Ramos (cell line): ENCODE results near the gene SMOC2.
"Not testable (repeated sequence)": the region's sequence is repeated elsewhere in the genome, so short reads cannot be mapped to it uniquely, and the experiment has no call there.

ENCODE experiments used
- in situ Hi-C: fragments of 300-500 bp; cut with MboI; formaldehyde crosslinking; loops from one replicate; pipeline ENCODE4 v1.14.3; 2022; ENCODE audit warnings: low sequenced_read_pairs; ENCODE audit not compliant: unreplicated experiment

The SMOC2 gene

DNA sequence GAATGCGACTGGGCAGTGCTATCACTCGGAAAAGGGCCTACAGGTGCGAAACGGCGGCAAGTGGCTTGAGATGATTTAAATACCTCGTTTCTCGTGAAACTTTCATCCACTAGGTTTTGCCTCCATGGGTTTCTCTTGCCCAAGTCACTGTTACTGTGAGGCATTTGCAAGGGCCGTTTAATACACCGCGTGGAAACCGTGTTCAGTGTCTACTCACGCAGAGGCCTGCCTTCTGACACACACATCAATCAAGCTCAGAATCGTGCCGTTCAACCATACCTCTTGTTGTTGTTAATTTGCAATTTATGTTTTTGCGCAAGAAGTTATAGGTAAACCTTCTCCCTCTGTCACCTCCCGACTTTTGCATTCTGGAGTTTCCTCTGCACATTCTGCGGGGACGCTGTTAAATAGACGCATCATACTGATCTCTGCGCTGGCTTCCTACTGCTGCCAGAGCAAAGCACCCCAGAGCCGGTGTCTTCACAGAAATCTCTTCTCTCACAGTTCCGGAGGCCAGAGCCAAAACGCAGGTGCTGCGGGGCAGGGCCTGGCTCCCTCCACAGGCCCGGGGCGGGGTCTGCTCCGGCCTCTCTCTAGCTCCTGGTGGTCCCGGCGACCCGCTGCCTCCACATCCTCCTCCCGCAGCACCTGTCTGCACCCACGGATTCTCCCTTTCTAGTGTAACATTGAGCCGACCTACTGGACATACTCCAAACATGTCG is 251.4 kb downstream of the SMOC2 start:
- in situ Hi-C loops = no loop called here

DNA sequence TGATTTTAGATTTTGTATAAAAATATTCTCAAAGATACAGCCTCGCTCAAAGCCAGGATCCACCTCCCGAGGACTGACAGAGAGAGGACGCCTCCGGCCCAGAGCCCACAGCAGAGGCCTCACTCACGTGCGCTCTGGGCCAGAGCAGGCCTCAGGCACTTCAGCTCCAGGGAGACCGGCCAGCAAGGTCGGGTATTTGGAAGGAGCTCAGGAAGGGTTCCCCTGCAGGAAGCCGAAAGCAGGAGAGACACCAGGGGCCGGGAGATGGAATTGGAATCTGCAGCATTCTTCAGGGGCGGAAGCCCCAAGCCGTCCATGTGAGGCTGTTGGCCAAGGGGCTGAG is 251.9 kb downstream of the SMOC2 start:
- in situ Hi-C loops = not testable (repeated sequence)

DNA sequence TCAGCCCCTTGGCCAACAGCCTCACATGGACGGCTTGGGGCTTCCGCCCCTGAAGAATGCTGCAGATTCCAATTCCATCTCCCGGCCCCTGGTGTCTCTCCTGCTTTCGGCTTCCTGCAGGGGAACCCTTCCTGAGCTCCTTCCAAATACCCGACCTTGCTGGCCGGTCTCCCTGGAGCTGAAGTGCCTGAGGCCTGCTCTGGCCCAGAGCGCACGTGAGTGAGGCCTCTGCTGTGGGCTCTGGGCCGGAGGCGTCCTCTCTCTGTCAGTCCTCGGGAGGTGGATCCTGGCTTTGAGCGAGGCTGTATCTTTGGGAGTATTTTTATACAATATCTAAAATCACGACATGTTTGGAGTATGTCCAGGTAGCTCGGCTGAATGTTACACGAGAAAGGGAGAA is 253.8 kb downstream of the SMOC2 start:
- in situ Hi-C loops = not testable (repeated sequence)

DNA sequence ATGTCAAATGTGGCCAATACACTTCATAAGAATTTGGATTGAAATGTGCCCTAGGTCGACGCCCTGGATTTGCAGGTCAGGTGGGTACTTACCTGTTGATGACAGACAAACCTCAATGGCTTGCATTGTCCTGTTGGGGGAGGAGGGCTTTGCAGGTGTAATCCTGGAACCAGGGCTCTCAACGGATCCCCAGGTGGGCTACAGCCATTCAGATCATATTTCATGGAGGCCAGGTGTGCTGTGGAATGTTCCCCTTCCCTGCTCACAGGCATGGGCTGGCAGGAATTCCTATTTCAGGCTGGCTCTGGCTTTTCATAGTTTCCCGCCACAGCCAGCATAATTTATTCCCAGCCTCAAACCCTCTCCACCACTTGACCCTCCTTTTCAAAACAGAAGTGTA is 254.7 kb downstream of the SMOC2 start:
- in situ Hi-C loops = no loop called here

DNA sequence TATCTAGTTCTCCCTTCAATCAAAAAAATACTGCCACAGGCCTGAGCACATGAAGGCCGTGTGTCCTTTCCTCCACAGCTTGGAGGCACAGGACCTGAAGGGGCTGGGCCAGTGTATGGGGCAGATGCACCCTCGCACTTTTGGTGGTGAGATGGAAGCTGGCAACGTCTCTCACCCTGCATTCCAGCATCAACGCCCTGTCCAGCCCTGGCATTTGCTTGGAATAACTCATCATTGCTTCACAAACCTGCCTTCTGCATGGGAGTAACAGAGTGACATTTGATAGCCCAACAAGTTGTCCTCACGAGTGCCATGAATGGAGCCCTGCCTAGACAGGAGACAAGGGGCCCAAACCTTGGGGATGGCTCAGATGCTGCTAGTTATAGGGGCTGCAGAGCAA is 257.9 kb downstream of the SMOC2 start:
- in situ Hi-C loops = no loop called here

DNA sequence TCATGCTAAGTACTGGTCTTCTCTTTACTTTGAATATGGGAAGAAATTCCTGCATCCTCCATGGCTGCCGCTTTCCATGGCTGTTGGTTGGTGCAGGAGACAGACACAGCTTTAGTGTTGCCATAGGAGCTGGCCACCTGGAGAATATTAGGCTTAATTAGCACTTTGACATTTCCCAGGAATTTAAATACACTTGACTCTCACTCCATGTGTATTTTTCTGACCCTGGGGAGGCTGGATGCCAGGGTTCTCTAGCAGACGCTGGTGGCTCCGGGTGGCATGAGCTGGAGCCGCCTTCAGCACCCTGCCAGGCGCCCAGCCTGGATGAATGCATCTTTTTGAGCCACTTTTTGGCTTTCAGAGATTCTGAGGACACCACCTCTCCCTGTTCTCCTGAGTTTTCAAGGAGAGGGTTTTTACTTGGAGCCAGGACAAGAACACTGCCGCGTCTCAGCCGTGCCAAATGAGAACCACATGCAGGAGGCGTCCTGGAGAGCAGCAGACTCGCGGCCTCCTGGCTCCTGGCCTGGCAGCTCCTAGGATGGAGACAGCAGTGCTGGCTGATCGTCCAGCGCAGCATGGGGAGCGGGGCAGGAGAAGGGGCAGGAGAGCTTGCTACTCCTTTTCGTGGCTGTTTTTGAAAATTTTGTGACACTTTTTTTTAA is 258.8 kb downstream of the SMOC2 start:
- in situ Hi-C loops = no loop called here

DNA sequence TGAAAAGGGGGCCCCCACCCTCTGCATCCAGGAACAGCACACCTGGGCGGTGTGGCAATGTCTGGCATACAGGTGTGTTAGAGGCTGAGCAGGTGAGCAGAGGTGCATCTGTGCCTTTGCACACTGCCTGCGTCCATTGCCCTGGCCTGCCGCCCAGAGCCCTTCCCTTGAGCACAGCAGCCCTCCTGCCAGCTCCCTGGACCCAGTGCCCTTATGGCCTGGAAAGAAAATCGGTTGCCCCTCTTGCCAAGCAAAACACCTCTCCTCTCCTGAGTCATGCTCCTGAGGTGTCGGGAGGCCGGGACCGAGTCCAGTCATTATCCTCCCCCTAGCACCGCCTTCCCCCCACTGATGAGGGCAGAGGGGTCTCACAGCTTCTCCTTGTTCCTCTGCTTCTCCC is 259.9 kb downstream of the SMOC2 start:
- in situ Hi-C loops = no loop called here

DNA sequence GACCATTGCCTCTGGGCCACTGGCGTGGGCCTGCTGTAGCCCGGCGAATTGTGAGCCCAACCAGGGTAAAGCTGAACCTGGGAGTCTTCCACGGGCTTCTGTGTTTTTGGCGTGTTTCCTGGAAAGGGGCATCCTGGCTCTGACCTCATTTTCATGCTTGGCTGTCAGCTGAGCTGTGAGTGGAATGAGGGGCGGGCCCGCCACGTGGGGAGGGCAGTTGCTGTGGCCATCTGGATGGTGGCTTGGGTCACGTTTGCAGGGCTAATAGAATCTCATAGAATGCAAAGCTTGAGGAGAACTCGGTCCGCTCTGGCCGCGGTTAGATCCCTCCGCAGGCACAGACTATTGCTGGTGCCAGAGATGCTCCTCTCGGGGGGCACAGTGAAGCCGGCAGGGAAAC is 263.0 kb downstream of the SMOC2 start:
- in situ Hi-C loops = no loop called here

DNA sequence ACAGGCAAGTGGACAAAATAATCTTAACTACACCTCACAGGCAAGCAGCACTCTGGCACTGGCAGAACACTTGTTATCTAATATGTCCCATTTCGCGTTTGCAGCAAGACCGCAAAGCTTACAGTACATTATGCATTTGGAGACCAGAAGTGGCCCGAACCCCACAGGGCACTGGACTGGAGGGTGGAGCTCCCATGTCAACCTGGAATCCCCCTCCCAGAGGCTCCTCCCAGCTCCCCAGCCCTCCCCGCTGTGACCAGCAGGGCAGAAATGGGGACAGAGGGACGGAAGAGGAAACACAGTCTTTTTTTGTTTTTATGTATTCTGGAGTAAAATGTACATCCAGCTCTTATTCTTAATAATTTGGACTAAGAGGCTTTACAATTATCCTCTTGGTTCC is 263.7 kb downstream of the SMOC2 start:
- in situ Hi-C loops = no loop called here

DNA sequence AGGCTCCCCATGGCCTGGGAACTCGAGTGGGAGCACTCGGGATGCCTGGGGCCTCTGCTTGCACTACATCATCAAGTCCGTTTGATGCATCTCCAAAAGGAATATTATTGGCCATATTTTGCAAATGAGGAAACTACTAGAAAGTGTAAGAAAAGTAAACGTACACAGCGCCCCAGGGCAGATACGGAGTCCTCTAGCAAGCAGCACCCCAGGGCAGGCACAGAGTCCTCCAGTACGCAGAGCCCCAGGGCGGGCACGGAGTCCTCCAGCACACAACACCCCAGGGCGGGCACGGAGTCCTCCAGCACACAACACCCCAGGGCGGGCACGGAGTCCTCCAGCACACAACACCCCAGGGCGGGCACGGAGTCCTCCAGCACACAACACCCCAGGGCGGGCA is 264.3 kb downstream of the SMOC2 start:
- in situ Hi-C loops = not testable (repeated sequence)

DNA sequence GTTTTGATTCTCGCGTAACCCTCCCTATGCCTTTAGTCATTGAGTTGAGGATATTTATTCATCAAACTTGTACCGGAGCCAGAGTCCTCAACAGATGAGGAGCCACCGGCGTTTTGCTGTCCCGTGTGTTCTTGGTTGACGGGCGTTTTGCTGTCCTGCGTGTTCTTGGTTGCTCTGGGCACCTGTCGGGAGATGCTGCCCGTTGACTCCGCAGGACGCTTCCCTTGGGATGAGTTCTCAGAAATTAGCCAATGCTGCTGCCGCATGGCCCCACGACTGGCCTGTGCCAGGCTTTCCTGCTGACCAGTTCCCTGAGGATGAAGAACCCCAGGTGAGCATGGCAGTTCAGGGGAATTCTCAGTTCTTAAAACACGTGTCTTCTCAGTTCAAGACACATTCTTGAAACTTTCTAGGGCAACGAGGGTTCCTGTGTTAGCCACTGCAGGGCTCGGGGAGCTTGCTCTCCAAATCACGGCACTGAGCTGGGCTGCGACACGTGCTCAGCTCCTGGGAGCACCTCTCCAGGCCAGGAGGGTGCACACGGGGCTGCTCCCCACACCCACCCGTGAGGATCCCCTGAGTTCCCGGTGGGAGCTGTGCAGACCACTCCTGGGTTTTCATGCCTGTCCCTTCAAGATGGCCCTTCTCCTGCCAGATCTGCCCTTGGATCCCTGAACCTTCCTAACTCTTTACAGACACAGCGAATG is 265.6 kb downstream of the SMOC2 start:
- in situ Hi-C loops = no loop called here

DNA sequence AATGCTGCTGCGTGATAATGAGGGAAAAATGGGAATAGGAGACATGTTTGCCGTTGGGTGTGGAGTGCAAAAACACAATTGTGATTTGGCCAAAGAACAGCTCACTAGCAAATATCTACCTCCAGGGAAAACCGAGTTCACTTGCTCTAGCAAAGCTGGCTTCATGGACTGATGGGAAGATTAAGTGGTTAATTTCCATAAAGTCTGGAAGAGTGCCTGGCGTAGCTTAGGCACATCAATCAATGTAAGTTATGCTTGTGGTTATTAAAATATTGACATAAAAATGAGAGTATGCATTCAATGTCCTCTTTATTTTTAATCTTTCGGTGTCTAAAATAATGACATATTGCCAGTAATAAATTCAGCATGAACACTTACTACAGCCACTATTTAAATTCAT is 267.5 kb downstream of the SMOC2 start:
- in situ Hi-C loops = no loop called here

DNA sequence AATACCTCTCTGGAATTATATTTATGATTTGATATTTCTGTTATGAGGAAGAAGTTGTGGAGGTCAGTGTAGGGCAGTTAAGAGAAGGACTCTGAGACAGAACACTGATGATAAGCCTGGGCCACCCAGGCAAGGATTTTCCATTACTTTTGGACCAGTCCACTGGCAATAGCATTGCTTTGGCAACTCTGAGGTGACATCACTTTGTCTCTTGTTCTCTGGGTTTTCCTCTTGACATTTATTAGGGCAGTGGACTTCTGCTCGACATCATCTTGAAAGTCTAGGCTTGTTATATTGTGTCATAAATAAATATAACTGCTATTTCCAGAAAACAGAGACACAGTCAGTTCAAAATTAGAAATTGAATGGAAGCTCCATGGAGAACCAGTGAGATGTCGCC is 268.0 kb downstream of the SMOC2 start:
- in situ Hi-C loops = no loop called here

DNA sequence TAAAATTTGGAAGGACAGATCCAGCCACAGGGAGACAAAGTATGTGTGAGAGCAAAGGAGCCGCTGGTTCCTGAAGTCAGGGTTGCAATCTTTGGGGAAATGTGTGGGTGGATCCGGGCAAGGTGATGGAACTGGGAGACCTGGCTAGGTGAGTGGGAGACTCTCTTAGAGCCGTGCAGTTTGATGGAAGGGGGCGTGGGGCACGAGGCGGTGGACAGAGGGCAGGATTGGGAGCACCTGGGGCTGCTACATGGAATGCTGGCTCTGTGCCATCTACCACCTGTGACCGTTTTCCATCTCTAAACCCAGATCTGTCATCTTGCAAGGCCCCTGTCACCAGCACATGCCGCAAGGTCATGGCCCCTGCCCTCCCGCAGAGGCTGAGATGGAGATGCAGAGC is 268.4 kb downstream of the SMOC2 start:
- in situ Hi-C loops = no loop called here

DNA sequence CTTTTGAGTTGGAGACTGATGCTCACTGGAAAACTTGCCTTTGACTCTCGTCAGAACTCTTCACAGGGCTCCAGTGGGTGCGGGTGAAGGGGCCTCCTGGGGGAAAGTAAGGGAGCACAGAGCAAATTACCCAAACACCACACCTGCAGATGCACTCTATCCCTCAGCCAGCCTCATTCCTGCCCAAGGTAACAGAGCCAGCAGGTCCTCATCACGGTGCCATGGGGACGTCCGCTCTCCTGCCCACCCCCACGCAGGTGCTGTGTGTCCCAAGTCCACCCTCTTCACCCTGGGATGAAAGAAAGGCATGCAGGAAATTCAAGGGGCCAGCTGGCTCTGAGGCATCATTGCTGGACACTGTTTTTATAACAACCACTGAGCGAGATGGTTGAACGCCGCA is 269.0 kb downstream of the SMOC2 start:
- in situ Hi-C loops = no loop called here

DNA sequence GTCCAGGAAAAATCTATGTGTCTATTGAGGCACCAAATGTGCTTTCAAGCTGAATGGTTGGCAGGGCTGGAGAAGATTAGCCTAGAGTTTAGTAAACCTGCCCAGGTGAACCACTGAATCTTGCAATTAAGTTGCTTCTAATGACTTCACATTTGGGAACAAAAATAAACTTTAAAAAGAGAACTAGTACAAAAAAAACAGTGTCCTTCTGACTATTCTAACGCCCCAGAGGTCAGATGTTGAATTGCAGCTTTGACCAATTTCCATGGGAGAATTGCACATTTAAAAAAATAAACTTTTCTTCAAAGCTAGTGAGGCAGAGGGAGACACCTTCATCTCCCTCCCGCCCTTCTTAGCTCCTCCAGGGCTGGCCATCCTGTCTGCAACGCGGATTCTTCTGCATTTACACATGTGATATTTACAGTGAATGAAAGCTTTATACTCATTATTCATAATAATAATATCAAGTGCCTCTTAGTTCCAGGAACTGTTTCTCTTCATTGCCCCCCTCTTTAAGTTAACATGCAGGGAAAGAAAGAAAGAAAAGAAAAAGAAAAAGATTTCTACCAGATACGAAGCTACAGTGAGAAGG is 270.2 kb downstream of the SMOC2 start:
- in situ Hi-C loops = no loop called here

DNA sequence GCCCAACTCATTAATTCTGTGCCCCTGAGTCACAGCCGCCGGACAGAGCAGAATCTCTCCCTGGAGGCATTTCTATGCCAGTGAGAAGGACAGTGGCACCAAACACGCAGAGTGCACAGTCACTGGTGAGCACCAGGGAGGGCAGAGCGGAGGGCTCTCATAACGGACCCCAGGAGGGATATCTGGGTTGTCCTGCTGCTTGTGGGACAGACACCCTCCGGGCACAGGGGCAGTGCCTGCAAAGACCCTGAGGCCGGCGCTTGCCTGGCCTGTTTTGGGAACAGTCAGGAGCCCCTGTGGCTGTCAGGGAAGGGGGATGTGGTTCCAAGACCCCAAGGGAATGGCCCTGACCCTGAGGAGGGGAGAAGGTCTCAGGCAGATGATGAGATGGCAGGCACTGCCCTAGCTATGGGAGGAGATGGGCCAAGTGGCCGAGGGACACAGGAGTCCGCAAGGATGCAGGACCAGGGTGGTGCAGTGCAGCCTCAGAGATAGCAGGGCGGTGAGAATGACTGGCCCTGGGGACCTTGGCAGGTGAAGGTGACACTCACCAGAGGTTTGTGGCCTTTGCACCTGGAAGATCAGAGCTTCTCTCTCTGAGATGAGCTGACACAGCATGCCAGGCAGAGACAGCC is 270.8 kb downstream of the SMOC2 start:
- in situ Hi-C loops = no loop called here

DNA sequence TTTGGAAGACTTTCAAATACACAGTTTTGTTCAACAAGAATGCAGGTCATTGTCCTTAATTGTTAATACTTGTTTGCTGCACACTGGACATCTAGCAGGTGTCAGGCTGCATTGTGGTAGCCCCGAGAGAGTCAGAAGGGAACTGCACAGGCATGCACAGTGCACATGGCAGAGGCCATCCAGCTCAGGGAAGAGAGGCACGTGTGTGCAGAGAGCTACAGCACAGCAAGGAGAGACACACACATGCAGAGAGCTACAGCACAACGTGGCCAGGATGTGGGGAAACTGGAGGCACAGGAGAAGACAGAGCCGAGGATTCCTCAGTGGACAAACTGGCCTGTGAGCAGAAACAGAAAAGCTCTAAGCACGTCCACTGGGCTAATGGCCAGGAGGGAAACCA is 272.0 kb downstream of the SMOC2 start:
- in situ Hi-C loops = no loop called here

DNA sequence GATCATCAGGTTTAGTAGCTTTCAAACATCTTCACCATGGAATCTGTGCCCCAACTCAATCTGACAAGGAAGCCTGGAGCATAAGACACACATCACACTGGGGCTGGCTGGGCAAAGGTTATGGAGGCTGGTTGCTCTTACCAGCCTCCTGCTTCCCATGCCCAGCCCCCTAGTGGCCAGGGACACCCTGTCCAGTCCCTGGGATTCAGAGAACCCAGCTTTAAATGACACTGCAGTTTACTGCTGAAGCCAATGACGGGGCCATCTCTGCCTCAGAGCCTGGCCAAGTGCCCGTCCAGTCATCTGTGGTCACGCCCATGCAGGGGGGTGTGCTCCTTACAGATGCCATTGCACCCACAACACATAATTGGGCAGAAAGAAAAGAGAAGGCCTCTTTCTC is 272.9 kb downstream of the SMOC2 start:
- in situ Hi-C loops = no loop called here

DNA sequence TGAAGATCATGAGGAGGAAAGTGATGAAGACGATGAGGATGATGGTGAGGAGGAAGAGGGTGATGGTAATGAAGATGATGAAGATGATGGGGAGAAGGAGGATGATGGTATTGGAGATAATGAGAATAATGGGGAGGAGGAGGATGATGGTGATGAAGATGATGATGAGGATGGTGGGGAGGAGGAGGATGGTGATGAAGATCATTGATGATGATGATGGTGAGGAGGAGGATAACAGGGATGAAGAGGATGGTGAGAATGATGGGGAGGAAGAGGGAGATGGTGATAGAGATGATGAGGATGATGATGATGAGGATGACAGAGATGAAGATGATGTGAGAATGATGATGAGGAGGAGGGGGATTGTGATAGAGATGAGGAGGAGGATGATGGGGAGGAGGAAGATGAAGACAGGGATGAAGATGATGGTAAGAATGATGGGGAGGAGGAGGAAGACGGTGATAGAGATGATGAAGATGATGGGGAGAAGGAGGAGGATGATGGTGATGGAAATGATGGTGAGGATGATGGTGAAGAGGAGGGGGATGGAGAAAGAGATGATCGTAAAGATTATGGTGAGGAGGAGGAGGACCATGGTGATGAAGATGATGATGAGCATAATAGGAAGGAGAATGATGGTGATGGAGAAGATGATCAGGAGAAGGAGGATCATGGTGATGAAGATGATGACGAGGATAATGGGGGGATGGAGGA is 273.7 kb downstream of the SMOC2 start:
- in situ Hi-C loops = no loop called here
